ENCODE data around the gene SLC17A7. TPM values are rescaled to one million over a fixed set of nuclear protein-coding genes. Genes with fewer than 3 reads are reported as not detected.

Gene SLC17A7
- total and polyA plus RNA-seq, 9 of the 15 experiments (the other 6 are each of a cell fraction or from before 2014, with no cell fraction given): 1.1 to 15.7 (median 2.4) TPM

DNA sequence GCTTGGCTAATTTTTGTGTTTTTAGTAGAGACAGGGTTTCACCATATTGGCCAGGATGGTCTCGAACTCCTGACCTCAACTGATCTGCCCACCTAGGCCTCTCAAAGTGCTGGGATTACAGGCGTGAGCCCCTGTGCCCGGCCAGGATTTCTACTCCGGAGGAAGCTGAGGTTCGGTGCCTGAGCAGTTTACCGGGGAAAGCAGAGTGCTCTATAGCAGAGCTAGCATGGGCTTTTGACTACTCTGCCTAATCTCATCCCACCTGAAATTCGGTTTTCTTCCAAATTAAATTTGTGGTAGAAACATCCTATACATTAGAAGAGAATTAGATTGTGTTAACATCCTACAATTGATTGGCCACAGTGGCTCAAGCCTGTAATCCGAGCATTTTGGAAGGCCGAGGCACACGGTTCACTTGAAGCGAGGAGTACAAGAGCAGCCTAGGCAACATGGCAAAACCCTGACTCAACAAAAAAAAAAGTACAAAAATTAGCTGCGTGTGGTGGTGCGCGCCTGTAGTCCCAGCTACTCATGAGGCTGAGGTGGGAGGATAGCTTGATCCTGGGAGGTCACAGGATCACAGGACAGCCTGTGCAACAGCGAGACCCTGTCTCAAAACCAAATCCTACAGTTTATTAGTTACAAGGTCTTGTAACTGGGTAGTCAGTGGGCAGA is 47.7 kb upstream of the SLC17A7 start (continued):
- no peak for TF ChIP-seq TAL1 (IDR thresholded peaks at IDR 0.05)
- TF ChIP-seq EP300 (IDR thresholded peaks at IDR 0.05; ENCODE audit: low read length): no peak
- no peak for TF ChIP-seq HEY1 (CRISPR knock-in tag; IDR thresholded peaks at IDR 0.05; ENCODE audit: borderline replicate concordance)
- peak; percentile 94 for TF ChIP-seq MAFG (tag; conservative IDR thresholded peaks at IDR 0.05)
- TF ChIP-seq ZBTB1 (CRISPR knock-in tag; IDR thresholded peaks at IDR 0.05; ENCODE audit: borderline replicate concordance, low read depth): no peak
- TF ChIP-seq, protein P1, sequence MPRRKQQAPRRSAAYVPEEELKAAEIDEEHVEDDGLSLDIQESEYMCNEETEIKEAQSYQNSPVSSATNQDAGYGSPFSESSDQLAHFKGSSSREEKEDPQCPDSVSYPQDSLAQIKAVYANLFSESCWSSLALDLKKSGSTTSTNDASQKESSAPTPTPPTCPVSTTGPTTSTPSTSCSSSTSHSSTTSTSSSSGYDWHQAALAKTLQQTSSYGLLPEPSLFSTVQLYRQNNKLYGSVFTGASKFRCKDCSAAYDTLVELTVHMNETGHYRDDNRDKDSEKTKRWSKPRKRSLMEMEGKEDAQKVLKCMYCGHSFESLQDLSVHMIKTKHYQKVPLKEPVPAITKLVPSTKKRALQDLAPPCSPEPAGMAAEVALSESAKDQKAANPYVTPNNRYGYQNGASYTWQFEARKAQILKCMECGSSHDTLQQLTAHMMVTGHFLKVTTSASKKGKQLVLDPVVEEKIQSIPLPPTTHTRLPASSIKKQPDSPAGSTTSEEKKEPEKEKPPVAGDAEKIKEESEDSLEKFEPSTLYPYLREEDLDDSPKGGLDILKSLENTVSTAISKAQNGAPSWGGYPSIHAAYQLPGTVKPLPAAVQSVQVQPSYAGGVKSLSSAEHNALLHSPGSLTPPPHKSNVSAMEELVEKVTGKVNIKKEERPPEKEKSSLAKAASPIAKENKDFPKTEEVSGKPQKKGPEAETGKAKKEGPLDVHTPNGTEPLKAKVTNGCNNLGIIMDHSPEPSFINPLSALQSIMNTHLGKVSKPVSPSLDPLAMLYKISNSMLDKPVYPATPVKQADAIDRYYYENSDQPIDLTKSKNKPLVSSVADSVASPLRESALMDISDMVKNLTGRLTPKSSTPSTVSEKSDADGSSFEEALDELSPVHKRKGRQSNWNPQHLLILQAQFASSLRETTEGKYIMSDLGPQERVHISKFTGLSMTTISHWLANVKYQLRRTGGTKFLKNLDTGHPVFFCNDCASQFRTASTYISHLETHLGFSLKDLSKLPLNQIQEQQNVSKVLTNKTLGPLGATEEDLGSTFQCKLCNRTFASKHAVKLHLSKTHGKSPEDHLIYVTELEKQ (CRISPR knock-in tag; IDR thresholded peaks at IDR 0.05): no peak
- TF ChIP-seq, protein P2, sequence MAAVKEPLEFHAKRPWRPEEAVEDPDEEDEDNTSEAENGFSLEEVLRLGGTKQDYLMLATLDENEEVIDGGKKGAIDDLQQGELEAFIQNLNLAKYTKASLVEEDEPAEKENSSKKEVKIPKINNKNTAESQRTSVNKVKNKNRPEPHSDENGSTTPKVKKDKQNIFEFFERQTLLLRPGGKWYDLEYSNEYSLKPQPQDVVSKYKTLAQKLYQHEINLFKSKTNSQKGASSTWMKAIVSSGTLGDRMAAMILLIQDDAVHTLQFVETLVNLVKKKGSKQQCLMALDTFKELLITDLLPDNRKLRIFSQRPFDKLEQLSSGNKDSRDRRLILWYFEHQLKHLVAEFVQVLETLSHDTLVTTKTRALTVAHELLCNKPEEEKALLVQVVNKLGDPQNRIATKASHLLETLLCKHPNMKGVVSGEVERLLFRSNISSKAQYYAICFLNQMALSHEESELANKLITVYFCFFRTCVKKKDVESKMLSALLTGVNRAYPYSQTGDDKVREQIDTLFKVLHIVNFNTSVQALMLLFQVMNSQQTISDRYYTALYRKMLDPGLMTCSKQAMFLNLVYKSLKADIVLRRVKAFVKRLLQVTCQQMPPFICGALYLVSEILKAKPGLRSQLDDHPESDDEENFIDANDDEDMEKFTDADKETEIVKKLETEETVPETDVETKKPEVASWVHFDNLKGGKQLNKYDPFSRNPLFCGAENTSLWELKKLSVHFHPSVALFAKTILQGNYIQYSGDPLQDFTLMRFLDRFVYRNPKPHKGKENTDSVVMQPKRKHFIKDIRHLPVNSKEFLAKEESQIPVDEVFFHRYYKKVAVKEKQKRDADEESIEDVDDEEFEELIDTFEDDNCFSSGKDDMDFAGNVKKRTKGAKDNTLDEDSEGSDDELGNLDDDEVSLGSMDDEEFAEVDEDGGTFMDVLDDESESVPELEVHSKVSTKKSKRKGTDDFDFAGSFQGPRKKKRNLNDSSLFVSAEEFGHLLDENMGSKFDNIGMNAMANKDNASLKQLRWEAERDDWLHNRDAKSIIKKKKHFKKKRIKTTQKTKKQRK (IDR thresholded peaks at IDR 0.05; ENCODE audit: borderline replicate concordance, low read depth, low read length): no peak
- TF ChIP-seq, protein P3, sequence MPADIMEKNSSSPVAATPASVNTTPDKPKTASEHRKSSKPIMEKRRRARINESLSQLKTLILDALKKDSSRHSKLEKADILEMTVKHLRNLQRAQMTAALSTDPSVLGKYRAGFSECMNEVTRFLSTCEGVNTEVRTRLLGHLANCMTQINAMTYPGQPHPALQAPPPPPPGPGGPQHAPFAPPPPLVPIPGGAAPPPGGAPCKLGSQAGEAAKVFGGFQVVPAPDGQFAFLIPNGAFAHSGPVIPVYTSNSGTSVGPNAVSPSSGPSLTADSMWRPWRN (IDR thresholded peaks at IDR 0.05; ENCODE audit: low read depth): no peak
- TF ChIP-seq TAF7 (tag; IDR thresholded peaks at IDR 0.05): no peak
- TF ChIP-seq NR4A1 (CRISPR knock-in tag; IDR thresholded peaks at IDR 0.05): no peak
- TF ChIP-seq NR4A1 (tag; IDR thresholded peaks at IDR 0.05): no peak
- TF ChIP-seq VEZF1 (CRISPR knock-in tag; IDR thresholded peaks at IDR 0.05): no peak
- TF ChIP-seq PATZ1 (CRISPR knock-in tag; IDR thresholded peaks at IDR 0.05; ENCODE audit: borderline replicate concordance): no peak
- TF ChIP-seq NCOA4 (IDR thresholded peaks at IDR 0.05; ENCODE audit: partially characterized antibody): no peak
- TF ChIP-seq KLF16 (IDR thresholded peaks at IDR 0.05): no peak
- TF ChIP-seq PYGO2 (tag; IDR thresholded peaks at IDR 0.05): no peak
- no peak for TF ChIP-seq BHLHE40 (IDR thresholded peaks at IDR 0.05; ENCODE audit: low read length)
